NCI-H187 treated with DMSO at 0.1 percent for 48 hours (cell line): ENCODE data around the gene FAM3A.

Experiments used
- DNase-seq: peaks from one replicate; lab custom pipeline; 2025; lab: John Stamatoyannopoulos, UW

The FAM3A gene

GRCh38 chrX:154458954-154459778, 56.9 kb downstream of the FAM3A start:
- DNase-seq: no peak

GRCh38 chrX:154458116-154458953, 57.7 kb downstream of the FAM3A start, which contains the start of gene PLXNA3:
Gene PLXNA3 (plus strand): TSS chrX:154458281. CDS start chrX:154460184, 1,903 bp downstream.
- no peak for DNase-seq

- no peak for DNase-seq
These were observed 58.4 kb downstream of the FAM3A start for GRCh38 chrX:154457491-154458115.
